ENCODE results near the gene TCEAL7.
A peak's percentile ranks its signal among the peaks of the same experiment; 100 is the strongest.
"Not testable (repeated sequence)": the region's sequence is repeated elsewhere in the genome, so short reads cannot be mapped to it uniquely, and the experiment has no call there.

TCEAL7 gene

DNA sequence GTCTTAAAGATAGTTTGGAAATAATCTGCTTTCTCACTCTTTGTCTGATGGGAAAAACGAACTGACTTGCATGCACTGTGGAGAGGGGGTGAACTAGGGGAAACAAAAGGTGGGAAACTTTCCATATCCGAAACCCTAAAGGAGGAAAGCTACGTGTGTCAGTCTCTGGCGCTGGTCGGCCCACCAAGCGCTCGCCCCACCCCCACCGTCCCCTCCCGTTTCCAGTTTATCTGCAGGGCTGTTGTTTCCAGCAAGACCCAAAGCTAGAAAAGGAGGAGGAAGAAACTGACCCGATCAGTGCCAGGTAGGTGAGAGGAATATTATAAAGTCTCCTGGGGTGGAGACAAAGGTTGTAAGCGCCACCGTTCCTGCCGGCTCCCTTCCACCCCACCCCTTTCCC, 26.8 kb downstream of the TCEAL7 start:
- DNase-seq (ENCODE audit: low read depth) = no peak
- H3K4me3 ChIP-seq (ENCODE audit: low read depth, low read length) = peak overlapping the region; percentile 75
- TF ChIP-seq, protein P1, sequence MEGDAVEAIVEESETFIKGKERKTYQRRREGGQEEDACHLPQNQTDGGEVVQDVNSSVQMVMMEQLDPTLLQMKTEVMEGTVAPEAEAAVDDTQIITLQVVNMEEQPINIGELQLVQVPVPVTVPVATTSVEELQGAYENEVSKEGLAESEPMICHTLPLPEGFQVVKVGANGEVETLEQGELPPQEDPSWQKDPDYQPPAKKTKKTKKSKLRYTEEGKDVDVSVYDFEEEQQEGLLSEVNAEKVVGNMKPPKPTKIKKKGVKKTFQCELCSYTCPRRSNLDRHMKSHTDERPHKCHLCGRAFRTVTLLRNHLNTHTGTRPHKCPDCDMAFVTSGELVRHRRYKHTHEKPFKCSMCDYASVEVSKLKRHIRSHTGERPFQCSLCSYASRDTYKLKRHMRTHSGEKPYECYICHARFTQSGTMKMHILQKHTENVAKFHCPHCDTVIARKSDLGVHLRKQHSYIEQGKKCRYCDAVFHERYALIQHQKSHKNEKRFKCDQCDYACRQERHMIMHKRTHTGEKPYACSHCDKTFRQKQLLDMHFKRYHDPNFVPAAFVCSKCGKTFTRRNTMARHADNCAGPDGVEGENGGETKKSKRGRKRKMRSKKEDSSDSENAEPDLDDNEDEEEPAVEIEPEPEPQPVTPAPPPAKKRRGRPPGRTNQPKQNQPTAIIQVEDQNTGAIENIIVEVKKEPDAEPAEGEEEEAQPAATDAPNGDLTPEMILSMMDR (IDR thresholded peaks at IDR 0.05; ENCODE audit: low read depth, low read length, missing control alignments) = no peak

DNA sequence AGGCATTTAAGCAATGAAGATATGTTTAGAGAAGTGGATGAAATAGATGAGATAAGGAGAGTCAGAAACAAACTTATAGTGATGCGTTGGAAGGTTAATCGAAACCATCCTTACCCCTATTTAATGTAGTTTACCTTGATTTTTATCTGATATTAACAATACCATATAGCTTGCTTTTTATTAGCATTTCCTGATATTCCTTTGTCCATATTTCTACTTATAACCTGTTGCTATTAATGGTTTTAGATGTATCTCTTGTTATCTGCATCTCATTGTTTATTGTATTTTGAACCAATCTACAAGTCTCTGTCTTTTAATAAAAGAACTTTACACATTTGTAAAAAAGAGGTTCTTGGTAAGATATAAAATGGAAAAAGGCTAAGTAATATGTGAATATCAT, 27.8 kb downstream of the TCEAL7 start:
- TF ChIP-seq, protein P1 (IDR thresholded peaks at IDR 0.05; ENCODE audit: low read depth, low read length, missing control alignments) = no peak
- no peak for DNase-seq (ENCODE audit: low read depth)
- no peak overlapping the region for H3K4me3 ChIP-seq (ENCODE audit: low read depth, low read length)

DNA sequence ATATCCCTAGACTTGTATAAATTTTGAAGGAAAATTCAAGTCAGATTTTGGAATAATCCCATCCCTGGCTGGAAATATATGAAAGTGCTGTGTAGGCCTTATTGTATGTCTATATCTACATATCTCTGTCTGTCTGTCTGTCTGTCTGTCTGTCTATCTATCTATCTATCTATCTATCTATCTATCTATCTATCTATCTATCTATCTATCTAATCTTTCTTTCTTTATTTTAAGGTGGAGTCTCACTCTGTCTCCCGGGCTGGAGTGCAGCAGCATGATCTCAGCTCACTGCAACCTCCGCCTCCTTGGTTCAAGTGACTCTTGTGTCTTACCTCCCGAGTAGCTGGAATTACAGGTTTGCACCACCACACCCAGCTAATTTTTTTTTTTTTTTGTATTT, 29.6 kb downstream of the TCEAL7 start:
- DNase-seq (ENCODE audit: low read depth); H3K4me3 ChIP-seq (ENCODE audit: low read depth, low read length): not testable (repeated sequence)

DNA sequence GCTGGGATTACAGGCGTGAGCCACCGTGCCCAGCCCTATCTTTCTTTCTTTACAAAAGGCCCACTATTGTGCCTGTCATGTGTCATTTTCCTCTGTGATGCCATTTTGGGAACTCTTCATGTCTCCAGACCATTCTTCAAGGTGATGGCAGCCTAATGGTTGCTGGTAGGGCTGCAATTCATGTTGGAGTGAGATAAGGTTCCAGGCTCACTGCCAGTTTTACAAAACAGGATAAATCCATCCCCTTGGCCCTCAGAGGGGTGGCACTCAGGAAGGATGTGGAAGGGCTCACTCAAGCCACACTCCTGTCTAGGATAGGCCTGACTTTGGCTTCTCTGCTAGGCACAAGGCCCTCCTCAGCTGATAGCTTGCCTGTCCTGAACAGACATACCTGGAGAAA, 30.1 kb downstream of the TCEAL7 start:
- no peak for DNase-seq (ENCODE audit: low read depth)
- no peak overlapping the region for H3K4me3 ChIP-seq (ENCODE audit: low read depth, low read length)
- TF ChIP-seq, protein P1 (IDR thresholded peaks at IDR 0.05; ENCODE audit: low read depth, low read length, missing control alignments) = no peak

DNA sequence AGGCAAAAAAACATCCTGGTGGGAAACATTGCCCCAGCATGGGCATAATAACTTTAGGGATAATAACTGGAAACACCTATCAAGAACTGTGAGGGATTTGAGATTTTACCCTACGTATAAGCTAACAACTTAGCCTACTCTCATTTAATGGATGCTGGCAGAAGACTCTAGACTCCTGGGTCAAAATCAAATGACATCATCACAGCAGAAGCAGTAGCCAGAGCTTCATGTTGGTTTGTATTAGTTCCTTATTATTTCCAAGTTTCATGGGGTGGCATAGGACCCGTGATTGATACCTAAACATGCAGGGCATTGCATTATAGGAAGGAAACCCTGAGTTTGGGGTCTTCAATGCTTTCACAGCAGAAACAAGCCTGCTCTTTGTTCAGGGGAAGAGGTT, 30.9 kb downstream of the TCEAL7 start:
- DNase-seq (ENCODE audit: low read depth) = no peak
- H3K4me3 ChIP-seq (ENCODE audit: low read depth, low read length) = no peak overlapping the region
- TF ChIP-seq, protein P1 (IDR thresholded peaks at IDR 0.05; ENCODE audit: low read depth, low read length, missing control alignments) = no peak

DNA sequence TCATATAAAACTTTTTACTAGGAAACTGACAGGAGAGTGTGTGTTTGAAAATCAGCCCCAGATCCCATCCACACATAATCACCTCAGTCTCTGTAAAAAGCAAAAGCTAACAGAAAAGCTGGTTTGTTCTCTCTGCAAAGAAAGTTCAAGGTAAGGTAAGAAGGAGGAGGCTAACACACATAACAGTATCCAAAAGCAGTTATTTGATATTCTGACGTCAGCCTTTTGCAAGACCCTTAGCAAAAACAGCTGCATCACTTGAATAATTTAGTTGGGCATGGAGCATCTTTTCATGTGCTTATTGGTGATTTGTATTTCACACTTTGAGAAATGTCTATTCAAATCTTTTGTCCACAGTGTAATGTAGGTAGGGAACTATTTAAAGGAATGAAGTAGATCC, 31.8 kb downstream of the TCEAL7 start:
- H3K4me3 ChIP-seq (ENCODE audit: low read depth, low read length) = no peak overlapping the region
- DNase-seq (ENCODE audit: low read depth) = no peak
- TF ChIP-seq, protein P1 (IDR thresholded peaks at IDR 0.05; ENCODE audit: low read depth, low read length, missing control alignments) = no peak

DNA sequence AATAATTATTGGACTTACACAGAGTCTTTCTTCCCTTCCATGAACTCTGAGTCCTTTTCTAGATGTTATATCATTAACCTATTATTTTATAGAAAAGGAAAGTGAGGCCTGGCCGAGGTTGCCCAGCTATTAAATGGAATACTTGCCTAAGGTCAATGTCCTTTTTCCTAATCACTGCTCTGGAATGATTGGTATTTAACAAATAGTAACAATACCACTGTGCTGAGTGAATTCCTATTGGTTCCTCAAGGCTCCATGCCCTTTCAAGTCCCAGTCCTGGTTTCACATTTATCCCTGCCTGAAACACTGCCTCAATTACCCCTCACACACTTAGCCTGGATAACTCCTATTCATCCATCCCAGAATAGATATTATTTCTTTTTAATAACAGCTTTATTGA, 32.4 kb downstream of the TCEAL7 start:
- H3K4me3 ChIP-seq (ENCODE audit: low read depth, low read length) = no peak overlapping the region
- TF ChIP-seq, protein P1 (IDR thresholded peaks at IDR 0.05; ENCODE audit: low read depth, low read length, missing control alignments) = no peak
- no peak for DNase-seq (ENCODE audit: low read depth)

DNA sequence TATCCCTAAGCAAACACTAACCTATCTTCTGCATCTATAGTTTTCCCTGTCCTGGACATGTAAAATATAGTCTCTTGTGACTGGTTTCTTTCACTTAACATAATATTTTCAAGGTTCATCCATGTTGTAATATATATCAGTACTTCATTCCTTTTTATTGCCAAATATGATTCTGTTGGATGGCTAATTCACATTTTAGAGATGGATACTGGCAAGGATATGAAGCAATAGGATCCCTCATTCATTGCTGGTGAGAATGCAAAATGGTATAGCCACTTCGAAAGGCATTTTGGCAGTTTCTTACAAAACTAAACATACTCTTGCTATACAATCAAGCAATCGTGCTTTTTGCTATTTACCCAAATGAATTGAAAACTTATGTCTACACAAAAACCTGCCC, 33.0 kb downstream of the TCEAL7 start:
- TF ChIP-seq, protein P1 (IDR thresholded peaks at IDR 0.05; ENCODE audit: low read depth, low read length, missing control alignments) = no peak
- no peak overlapping the region for H3K4me3 ChIP-seq (ENCODE audit: low read depth, low read length)
- no peak for DNase-seq (ENCODE audit: low read depth)
